Measurements from ENCODE around the gene GBP1. TPM values are rescaled to one million over a fixed set of nuclear protein-coding genes. Genes with fewer than 3 reads are reported as not detected.
A peak's percentile ranks its signal among the peaks of the same experiment; 100 is the strongest.
"Not testable (repeated sequence)": the region's sequence is repeated elsewhere in the genome, so short reads cannot be mapped to it uniquely, and the experiment has no call there.

The GBP1 gene
- total RNA-seq, 1 donor from 2014 or later = 29.0 TPM

DNA sequence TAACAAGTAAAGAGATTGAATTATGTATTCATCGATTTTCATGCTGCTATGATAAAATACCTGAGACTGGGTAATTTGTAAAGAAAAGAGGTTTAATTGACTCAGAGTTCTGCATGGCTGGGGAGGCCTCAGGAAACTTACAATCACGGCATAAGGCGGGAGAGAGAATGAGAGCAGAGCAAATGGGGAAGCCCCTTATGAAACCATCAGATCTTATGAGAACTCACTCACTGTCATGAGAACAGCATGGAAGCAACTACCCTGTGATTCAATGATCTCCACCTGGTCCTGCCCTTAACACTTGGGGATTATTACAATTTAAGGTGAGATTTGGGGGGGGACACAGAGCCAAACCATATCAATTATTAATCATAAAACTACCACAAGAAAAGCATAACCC, 39.1 kb downstream of the GBP1 start:
- Histone ChIP-seq H3K4me3 (ENCODE audit: low read depth, low read length) (no peak overlapping the region), H3K36me3 (ENCODE audit: control insufficient read depth, insufficient read depth, low read length) (no peaks in the 10 kb centered on the region), H3K27me3 (ENCODE audit: control insufficient read depth, insufficient read depth, low read length) (no peaks in the 10 kb centered on the region)
- DNase-seq (ENCODE audit: low read depth) = no peak
- TF ChIP-seq, protein P1, sequence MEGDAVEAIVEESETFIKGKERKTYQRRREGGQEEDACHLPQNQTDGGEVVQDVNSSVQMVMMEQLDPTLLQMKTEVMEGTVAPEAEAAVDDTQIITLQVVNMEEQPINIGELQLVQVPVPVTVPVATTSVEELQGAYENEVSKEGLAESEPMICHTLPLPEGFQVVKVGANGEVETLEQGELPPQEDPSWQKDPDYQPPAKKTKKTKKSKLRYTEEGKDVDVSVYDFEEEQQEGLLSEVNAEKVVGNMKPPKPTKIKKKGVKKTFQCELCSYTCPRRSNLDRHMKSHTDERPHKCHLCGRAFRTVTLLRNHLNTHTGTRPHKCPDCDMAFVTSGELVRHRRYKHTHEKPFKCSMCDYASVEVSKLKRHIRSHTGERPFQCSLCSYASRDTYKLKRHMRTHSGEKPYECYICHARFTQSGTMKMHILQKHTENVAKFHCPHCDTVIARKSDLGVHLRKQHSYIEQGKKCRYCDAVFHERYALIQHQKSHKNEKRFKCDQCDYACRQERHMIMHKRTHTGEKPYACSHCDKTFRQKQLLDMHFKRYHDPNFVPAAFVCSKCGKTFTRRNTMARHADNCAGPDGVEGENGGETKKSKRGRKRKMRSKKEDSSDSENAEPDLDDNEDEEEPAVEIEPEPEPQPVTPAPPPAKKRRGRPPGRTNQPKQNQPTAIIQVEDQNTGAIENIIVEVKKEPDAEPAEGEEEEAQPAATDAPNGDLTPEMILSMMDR (IDR thresholded peaks at IDR 0.05; ENCODE audit: insufficient read depth, low read length, poor library complexity, severe bottlenecking) = no peak

DNA sequence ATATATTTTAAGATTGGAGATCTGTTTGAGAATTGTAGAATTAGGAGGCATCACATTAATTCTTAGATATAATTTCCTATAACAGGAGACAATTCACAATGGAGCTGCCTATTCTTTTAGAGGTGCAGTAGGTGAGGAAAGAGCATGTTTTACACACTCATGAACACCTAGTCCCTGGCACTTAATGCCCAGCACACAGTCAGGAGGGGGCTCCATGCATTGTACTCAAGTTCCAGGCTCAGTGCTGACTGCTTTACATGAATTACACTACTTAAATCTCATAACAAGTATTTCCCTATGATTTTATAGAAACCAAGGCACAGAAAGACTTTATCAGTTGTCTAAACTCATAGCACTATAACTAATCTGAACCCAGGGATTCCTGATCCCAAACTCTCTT, 42.0 kb downstream of the GBP1 start:
- DNase-seq (ENCODE audit: low read depth) = no peak
- H3K27me3 ChIP-seq (ENCODE audit: control insufficient read depth, insufficient read depth, low read length) = no peaks in the 10 kb centered on the region
- H3K36me3 ChIP-seq (ENCODE audit: control insufficient read depth, insufficient read depth, low read length) = no peaks in the 10 kb centered on the region

DNA sequence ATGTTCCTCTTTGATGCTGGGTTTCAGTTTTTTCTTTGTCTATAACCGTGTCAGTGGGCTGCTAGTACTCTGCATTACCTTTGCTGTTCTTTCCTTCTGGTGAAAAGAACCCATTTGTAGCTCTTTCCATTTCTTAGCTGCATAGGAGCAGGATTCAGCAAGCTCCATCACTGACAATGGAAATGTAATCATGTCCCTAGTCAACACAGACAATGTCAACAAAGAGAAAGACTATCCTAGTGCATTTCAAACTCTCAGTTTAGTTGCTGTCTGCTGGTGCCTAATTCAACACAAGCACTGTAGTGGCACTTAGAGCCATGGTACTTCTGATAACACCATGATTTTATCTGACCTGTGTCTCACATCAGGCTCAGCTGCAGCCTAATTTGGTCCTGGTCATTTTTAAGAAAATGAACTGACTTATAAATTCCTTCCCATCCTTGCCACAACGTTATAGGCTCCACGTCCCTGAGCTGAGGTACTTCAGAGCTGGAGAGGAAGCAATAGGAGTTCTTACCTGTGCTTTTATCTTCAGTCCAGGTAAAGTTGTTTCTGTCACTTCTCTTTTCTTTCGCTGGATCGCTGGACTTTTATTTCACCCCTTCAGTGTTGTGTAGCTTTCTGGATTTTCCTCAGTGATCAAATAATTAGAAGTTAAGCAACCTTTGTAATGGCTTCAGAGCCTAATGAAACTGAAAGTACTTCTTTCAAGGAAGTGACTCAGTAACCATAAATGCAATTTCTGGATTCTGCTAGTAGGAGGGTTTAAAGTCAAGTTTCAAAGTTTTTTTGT, 42.6 kb downstream of the GBP1 start, which contains the start of gene GBP3:
TSS of gene GBP3 (minus strand) at position 700 of the 793 bp plus-strand sequence. CDS start 2,145 bp downstream, outside the sequence.
- peak within 1 kb of the TSS; percentile 47 for H3K4me3 ChIP-seq (ENCODE audit: low read depth, low read length)
- no peaks in the 10 kb centered on the region for H3K36me3 ChIP-seq (ENCODE audit: control insufficient read depth, insufficient read depth, low read length)
- peak; percentile 51 for DNase-seq (ENCODE audit: low read depth)
- TF ChIP-seq, protein P1 (IDR thresholded peaks at IDR 0.05; ENCODE audit: insufficient read depth, low read length, poor library complexity, severe bottlenecking) = no peak
- H3K27me3 ChIP-seq (ENCODE audit: control insufficient read depth, insufficient read depth, low read length) = no peaks in the 10 kb centered on the region

More for the DNA sequence above, 42.0 kb downstream of the GBP1 start:
- TF ChIP-seq, protein P1 (IDR thresholded peaks at IDR 0.05; ENCODE audit: insufficient read depth, low read length, poor library complexity, severe bottlenecking) = no peak
- H3K4me3 ChIP-seq (ENCODE audit: low read depth, low read length) = no peak overlapping the region

DNA sequence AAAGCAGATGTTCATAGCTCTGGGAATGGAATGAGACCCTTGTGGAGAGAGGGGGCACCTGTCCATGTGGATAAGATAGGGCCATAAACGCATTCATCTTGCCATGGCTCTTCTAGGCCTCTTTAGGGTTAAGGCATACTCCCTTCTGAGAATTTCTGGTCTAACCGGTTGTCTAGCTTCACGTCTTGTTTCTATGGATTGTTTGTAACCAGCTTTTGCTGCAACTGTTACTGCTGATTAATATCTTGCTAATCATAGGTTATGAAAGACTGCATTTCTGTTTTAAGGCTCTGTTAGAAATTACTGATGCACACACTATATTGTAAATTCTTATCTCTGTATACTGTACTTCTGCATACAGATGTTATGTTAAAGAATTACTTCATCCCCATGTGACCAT, 46.7 kb downstream of the GBP1 start:
- DNase-seq (ENCODE audit: low read depth); H3K27me3 ChIP-seq (ENCODE audit: control insufficient read depth, insufficient read depth, low read length); H3K36me3 ChIP-seq (ENCODE audit: control insufficient read depth, insufficient read depth, low read length); H3K4me3 ChIP-seq (ENCODE audit: low read depth, low read length): not testable (repeated sequence)

DNA sequence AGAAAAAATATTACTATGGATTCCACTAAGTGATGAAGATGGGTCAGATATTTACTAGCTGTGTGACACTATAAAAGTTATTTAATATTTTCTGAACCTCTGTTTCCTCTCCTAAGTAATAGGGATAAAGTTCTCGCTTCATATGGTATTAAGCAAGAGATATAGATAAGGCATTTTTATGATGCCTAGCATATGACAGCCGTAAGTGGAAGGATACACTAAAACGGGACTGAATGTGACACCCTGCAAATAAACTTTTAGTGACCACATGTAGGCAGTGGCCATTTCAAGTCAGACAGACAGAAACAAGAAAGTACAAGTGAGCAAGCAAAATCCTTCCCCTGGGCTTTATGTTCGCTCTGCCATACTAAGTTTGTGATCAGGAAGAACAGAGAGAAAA, 56.5 kb downstream of the GBP1 start:
- Histone ChIP-seq H3K36me3 (ENCODE audit: control insufficient read depth, insufficient read depth, low read length) (peaks cover 1% of the 10 kb centered on the region), H3K4me3 (ENCODE audit: low read depth, low read length) (no peak overlapping the region), H3K27me3 (ENCODE audit: control insufficient read depth, insufficient read depth, low read length) (no peaks in the 10 kb centered on the region)
- TF ChIP-seq, protein P1 (IDR thresholded peaks at IDR 0.05; ENCODE audit: insufficient read depth, low read length, poor library complexity, severe bottlenecking) = no peak
- no peak for DNase-seq (ENCODE audit: low read depth)

DNA sequence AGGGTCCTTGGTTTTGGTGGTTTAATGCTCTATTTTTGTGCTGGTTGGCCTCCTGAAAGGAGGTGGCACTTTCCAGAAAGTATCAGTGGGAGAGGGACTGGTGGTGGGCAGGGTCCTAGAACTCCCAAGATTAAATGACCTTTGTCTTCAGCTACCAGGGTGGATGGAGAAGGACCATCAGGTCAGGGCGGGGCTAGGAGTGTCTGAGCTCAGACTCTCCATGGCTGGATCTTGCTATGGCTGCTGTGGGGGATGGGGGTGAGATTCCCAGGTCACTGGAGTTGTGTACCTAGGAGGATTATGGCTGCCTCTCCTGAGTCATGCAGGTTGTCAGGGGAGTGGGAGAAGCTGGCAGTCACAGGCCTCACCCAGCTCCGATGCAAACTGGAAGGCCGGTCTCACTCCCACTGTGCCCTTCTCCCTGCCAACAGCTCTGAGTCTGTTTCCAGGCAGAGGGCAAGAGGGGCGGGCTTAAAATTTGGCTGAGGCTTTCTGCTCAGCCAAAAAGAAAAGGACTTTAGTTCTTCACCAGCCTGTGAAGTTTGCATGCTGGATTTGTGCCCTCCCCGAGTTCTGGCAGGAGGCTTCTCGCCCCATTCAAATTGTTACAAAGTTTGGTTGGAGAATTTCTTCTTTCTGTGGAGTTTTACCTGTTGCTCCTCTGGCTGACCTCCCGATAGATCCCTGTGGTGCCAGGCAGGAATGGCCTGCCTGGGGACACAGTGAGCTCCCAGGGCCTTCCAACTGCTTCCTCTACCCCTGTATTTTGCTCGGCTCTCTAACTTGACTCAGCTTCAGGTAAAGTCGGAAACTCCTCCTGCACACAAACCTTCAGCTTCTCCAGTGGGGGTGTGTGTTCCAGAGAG, 59.5 kb downstream of the GBP1 start:
- Histone ChIP-seq H3K4me3 (ENCODE audit: low read depth, low read length) (no peak overlapping the region), H3K27me3 (ENCODE audit: control insufficient read depth, insufficient read depth, low read length) (no peaks in the 10 kb centered on the region), H3K36me3 (ENCODE audit: control insufficient read depth, insufficient read depth, low read length) (peaks cover 1% of the 10 kb centered on the region)
- no peak for DNase-seq (ENCODE audit: low read depth)
- TF ChIP-seq, protein P1 (IDR thresholded peaks at IDR 0.05; ENCODE audit: insufficient read depth, low read length, poor library complexity, severe bottlenecking) = no peak

Data from kidney epithelial cell (primary cell).